GM19238 (cell line): ENCODE results near the gene PLIN4.

Experiments
- DNase-seq: peaks from one replicate; pipeline ENCODE4 v3.0.0; 2011; ENCODE audit warnings: low spot score; ENCODE audit not compliant: insufficient read length

Gene PLIN4

GRCh38 chr19:4524808-4525562, 6.7 kb upstream of the PLIN4 start:
- DNase-seq = peak; percentile 44

- peak; percentile 42 for DNase-seq
These were observed 5.2 kb upstream of the PLIN4 start for GRCh38 chr19:4523306-4524110.

- DNase-seq = no peak
These were observed 4.2 kb upstream of the PLIN4 start for GRCh38 chr19:4522291-4523002.

DNA sequence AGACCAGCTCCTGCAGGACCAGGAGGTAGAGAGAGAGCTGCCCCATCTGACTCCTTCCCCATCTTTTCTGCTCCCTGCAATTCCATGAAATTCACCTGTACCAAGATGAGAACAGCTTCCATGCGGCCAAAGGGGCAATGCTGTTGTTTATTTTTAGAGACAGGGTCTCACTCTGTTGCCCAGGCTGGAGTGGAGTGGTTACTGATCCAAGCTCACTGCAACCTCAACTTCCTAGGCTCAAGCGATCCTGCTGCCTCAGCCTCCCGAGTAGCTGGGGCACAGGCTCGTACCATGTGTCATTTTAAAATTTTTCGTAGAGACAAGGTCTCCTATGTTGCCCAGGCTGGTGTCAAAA, 3.6 kb upstream of the PLIN4 start:
- no peak for DNase-seq

- DNase-seq = no peak
These were observed 3.0 kb upstream of the PLIN4 start for GRCh38 chr19:4521170-4521887.

DNA sequence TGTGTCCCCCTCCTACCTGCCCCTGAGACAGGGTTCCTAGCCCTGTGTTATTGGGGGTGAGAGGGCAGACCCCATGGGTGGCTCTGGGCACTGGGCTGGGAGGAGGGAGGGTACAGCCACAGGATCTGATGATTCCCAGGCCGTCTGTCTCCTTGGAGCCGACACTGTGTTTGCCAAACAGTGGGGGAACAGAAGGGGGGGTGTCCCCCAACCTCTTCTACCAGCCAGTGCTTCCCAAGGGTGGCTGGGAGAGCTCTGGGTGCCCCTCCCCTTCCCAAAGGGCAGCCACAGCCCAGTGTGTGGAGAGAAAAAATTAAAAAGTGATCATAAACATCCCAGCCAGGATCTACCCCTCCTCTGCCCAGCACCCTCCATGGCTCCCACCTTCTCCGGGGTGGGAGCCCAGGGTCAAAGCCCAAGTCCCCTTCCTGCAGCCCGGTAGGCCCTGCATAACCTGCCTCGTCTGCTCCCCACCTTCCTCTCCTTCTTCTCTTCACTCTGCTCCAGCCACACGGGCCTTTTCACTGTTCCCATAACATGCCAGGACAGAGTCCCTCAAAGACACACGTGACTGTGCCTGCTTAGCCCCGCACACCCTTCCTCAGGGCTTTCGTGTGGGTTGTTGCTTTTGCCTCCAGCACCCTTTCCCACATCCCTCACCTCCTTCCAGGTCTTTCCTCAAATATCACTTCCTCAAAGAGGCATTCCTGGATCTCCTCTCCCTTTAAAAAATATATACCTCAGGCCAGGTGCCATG, 1.4 kb upstream of the PLIN4 start:
- DNase-seq = no peak

DNA sequence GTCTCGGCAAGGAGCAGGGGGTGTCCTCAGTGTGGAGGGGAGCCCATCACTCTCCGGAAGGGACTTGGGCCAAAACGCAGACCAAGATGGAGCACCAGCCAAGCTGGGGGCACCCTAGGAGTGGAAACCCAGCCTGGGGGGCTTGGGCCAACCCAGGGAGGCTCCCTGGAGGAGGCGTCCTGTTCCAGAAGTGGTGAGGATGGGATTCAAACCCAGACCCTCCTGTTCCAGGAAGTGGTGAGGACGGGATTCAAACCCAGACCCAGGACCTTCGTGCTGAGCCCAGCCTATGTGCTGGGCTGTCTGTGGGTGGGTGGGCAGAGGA, 848 bp upstream of the PLIN4 start:
- no peak for DNase-seq

DNA sequence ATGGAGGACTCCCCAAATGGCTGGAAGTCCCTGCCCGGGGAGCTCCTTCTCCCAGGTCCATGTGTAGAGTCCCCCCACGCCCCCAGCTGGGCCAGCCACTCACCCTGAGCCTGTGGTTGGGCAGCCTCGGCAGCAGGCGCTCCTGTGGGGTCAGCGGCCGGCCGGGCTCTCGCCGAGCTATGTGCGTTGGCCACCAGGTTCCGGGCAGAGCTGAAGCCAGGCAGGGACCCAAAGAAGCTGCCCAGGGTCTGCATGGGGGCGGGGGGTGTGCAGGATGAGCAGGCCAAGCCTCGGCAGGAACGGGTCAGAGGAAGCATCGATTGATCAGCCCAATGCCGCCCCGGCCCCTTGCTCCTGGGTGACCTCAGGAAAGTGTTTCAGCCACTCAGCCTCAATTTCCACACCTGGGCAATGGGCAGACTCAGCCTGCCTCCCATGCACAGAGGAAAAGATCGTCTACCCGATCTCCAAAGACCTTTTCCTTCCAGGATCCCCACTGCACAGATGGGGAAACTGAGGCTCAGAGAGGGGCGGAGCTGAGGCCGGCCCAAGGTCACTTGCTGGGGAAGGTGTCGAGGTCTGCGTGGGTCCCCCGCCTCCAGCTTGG, 732 bp downstream of the PLIN4 start:
- DNase-seq = no peak

GRCh38 chr19:4516939-4517300, 1.4 kb downstream of the PLIN4 start:
- no peak for DNase-seq

DNA sequence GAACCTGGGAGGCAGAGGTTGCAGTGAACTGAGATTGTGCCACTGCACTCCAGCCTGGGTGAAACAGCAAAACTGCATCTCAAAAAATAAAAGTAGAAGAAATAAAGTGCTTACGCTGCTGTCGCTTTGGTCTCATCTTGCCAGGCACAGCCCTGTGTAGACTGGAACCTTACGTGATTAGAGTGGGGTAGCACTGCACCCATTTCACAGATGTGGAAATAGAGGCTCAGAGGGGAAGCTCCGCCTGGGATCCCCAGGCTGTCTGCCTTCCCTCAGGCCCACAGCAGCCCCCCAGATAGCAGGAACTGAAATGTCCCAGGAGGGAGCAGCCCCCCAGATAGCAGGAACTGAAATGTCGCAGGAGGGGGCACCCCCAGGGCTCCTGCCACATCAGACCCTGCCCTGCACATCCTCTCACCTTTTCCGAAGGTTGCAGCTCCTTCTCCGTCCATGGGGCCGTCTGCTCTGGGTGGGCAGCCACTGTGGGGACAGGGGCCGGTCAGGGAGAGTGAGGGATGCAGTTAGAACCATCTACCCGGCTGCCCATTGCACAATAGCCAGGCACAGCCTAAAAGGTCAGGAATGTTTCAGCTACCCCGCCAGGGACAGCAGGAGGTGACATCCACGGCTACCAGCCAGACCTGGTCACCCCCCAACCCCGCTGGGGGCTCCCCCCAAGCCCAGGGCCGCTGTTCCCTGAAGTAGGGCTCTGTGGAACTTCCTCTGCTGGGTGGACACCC, 1.9 kb downstream of the PLIN4 start:
- no peak for DNase-seq

- no peak for DNase-seq
These were observed 2.6 kb downstream of the PLIN4 start for GRCh38 chr19:4515732-4516131.

GRCh38 chr19:4513248-4513647, 5.0 kb downstream of the PLIN4 start:
- no peak for DNase-seq

DNA sequence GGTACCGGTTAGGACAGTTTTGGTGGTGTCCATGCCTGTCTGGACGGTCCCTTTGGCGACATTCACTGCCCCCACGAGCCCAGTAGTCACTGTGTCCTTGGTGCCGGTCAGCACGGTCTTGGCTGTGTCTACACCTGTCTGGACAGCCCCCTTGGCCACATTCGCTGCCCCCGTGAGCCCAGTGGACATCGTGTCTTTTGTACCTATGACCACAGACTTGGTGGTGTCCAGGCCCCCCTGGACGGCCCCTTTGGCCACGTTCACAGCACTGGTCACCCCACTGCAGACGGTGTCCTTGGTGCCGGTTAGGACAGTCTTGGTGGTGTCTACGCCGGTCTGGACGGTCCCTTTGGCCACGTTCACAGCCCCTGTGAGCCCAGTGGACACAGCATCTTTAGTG, 6.2 kb downstream of the PLIN4 start:
- no peak for DNase-seq

- no peak for DNase-seq
These were observed 6.8 kb downstream of the PLIN4 start for GRCh38 chr19:4511300-4512054.

GRCh38 chr19:4510435-4511255, 7.6 kb downstream of the PLIN4 start:
- DNase-seq = no peak

GRCh38 chr19:4508698-4509097, 9.6 kb downstream of the PLIN4 start:
- DNase-seq = no peak

- DNase-seq = no peak
These were observed 10.5 kb downstream of the PLIN4 start for GRCh38 chr19:4507804-4508203.

GRCh38 chr19:4507150-4507452, 11.2 kb downstream of the PLIN4 start:
- DNase-seq = no peak
